HG03565 (cell line): ENCODE results near the gene SHQ1.

Experiments used
- ATAC-seq: cut with Tn5 transposase; IDR thresholded peaks from one replicate; pipeline ENCODE4 v1.9.1; 2021; ENCODE audit warnings: mild to moderate bottlenecking, moderate library complexity; ENCODE audit not compliant: unreplicated experiment

The SHQ1 gene

DNA sequence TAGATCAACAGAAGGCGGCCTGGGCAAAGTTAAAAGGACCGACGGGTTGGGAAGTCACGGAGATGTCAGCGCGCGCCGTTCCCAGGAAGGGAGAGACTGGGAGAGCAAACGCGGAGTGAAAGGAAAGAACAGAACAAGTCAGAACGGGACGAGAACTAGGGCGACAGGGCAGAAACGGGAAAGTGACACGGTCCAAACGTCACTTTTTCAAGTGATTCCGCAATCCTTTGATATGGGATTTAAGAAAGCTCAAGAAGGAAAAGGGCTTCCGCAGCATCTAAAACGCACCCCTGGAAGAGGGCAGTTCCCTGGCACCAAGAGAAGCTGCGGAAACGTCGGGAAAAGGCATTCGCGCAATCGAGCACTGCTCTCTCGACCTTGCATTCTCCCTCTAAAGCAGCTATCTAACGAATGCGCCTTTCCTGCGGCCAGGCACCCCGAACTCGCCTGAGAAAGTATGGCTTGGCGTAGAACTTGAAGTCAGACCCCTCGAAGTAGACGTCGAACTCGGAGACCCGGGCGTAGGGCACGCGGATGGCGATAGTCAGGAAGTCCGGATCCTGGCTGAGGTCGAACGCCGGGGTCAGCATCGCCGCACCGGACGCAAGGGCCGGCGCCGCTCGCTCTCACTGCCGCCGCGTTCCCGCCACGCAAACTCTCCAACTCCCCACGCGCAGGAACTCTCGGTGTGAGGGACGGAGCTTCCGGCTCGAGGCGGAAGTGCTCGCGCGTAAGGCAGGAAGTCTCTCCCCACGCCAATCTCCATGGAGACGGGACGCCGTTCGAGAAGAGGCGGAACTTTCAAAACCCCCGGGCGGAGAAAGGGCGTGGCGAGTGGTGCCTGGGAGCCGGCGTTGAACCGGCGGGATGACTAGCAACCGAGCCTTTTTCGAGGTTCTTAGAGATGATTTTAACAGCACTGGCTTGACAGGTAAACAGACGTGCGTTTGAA lies at the start of gene SHQ1:
Gene SHQ1 (minus strand): TSS at position 695 of the 952 bp plus-strand sequence. CDS start 105 bp downstream, at position 590.
- ATAC-seq: peak; percentile 74

DNA sequence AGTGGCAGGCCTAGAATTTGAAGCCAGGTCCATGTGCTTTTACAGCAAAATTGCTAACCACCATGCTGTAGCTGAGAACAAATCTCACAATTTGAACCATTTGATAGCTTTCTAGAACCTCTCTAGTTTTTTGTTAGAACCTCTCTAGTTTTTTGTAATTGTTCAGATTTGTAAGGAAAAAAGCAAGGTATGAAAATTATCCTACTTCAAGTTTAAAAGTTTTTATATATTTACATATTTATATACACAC lies 49.4 kb upstream of the SHQ1 start:
- no peak for ATAC-seq

DNA sequence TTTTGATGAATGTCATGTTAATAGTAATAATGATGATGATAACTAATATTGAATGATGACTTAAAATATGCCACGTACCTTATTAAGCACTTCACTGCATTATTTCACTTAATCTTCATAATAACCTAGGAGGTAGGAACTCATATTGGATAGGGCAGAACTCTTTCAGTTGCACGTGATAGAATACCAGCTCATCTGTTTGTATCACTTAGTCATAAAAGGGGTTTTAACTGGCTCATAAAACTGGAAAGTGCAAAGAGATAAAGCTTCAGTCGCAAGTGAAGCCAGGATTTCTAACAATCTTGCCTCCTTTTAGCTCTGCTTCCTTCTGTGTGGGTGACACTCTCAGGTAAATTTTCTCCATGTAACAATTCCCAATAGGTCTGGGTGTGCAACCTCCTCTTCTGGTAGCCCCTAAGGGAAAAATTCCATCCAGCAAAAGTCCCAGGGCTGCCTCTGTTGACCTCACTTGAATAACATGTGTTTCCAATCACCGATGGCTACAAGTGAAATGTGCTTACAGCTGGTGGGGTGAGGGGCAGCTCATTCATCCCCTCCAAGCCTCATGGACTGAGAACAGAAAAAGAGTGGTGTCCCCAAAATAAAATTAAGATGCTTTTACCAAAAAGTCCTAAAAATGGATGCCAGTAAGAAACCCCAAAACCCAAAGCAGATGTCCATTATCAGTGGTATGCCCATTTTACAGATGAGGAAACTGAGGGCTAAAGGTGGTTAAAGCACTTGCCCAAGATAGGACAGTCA lies 48.9 kb upstream of the SHQ1 start:
- no peak for ATAC-seq

DNA sequence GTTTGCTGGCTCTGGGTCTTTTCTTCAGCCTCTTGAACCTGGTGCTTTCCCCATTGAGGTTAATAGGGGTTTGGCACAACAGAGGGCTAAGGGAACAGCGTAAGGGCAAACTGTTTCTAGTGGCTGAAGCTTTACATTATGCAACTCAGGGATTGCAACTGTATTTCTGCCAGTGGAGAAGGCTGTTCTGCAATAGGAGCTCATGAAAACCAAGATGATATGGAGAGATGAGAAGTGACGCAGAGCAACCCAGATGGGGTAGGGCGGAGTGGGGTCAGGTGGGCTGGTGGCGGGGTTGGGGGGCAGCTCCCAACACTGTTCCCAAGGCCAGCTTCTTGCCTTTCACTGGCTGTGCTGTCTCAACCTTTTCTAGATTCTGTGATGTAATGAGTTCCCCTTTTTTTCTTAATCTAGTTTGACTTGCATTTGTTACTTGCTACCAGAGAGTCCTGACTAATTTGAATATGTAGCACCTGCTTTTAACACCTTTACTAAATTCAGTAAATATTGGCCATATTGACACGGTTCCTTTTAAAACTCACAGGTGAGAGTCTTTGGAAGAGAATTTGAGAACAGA lies 46.8 kb upstream of the SHQ1 start:
- ATAC-seq: no peak

DNA sequence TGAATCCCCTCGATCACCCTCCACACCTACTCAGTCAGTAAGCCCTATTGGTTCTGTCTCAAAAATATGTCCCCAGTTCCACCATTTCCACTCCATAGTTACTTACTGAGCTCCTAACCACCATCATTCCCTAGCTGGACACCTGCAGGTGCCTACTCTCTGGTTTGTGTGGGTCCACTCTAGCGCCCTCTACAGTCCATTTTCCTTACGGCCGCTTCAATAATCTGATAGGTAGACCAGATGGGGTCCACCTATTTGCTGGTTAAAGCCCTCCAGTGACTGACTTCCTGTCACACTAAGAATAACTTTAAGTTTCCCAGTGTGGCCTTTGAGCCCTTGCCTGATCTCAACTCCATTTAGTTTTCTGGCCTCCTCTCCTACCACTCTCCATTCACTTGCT lies 44.6 kb upstream of the SHQ1 start:
- ATAC-seq: no peak

DNA sequence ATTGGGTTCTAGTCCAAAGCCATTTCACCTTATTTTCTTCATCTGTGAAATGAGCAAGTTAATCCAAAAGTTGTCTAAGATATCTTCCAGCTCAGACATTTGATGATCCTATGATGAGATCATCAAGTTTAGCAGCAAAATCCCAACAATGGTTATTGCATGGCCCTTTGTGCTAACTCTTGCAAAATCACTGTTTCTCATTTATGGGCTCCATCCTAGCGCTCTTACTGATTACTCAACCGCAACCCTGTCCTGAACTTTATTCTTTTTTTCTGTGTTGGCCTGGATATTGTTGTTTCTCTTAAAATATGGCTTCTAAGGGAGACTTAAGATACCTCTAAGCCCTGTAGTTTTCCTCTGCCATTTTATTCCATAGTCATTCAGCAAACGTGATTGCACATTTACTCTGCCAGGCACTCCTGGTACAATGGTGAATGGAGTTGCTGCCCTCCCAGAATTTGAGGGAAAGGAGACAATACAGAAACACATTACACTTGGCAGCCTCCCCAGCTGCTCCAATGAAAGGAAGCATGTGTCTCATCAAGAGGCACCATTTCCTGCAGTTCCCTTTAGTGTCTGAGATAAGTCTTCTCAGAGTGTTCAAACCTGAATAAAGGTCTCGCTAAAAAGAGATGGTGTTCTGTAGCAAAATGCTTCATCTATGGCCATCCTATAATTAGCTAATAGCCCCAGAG lies 44.0 kb upstream of the SHQ1 start:
- no peak for ATAC-seq

DNA sequence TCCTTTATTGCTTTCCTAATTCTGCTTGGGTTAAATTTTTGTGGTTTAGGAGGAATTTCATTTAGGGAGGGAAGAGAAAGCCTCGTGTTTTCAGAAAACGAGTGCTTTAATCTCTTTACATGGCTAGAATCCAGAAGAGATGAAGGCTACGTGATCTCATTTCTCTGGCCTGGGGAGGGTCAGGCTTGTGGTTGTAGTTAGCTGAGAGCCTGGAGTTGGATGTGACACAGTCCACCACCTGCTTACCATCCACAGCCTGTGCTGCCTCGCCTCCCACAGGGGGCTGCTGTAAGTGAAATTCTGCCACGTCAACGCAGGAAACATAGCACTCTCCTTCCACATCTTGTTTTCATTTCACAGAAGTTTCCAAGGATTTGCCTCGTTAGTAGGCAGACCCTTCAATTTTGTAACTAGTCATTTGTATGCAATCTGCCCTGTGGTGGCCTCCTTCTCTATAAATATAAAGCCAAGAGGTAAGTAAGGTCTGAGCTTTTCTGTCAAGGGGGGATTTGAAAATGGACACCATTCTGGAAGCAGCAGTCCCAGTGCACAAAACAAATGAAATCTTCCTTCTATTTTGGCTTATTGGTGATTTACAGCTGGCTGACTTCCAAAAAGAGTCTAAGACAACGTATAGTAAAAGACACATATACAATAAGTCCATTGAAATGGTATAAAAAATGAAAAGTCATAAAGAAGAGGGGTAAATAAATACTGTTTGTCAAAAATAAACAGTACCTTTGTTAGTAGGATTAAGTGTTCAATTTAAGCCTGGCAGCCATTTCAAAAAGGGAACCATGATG lies 43.0 kb upstream of the SHQ1 start:
- ATAC-seq: no peak

DNA sequence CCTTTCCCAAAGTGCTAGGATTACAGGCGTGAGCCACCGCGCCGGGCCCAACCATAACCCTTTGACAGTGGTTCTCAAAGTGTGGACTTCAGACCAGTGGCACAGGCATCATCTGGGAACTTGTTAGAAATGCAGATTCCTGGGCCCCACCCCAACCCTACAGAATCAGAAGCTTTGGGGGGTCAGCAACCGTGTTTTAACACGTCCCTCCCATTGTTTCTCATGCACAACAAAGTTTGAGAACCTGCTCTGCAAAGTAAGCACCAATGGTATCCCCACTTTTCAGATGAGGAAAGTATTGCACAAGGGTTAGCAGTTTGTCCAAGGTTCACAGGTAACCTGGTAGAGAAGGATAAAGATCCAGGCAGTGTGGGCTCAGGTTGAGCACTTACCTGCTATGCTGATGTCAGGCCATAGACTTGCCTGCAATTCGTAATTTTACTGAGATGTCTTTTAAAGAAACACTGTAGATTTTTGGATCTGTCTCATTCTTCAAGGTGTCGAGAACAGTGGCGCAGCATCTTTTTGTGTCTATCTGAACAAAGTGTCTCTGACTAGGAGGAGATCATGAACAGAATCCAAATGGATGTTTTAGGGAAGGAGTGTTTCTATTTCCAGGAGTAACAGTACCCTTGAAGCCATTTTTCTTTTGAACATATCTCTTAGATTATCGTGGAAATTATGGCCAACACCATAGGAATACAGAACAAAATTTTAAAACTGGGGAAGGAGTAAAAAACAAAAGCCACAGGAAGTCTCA lies 42.1 kb upstream of the SHQ1 start:
- ATAC-seq: no peak

DNA sequence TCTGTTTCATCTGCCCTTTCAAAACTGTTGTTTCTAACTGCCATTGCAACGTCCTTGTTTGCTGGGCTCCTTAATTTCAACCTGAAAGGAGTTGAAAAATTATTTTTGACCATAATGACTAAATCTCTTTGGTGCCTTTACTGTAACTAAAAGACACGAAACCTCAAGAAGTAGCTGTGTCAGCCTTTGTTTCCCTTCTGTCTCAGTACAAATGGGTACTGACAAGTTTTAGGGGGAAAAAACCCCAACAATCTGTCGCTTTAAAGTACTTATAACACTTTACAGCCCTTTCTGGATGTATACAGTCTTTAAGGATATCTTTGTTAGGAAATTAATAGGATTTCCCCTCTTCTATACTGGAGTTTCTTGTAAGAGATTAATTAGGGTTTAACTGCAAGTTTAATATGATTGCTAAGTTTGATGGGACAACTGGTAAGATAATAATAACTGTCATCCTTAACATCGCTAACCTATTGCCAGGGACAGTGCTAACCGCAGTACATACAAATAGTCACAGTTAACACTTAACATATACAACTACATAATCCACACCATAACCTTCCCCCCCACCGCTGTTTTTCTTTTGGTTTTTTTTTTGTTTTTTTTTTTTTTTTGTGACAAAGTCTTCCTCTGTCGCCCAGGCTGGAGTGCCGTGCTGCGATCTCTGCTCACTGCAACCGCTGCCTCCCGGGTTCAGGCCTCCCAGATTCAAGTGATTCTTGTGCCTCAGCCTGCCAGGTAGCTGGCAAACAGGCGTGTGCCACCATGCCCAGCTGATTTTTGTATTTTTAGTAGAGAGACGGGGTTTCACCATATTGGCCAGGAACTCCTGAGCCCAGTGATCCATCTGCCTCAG lies 41.3 kb upstream of the SHQ1 start:
- no peak for ATAC-seq

DNA sequence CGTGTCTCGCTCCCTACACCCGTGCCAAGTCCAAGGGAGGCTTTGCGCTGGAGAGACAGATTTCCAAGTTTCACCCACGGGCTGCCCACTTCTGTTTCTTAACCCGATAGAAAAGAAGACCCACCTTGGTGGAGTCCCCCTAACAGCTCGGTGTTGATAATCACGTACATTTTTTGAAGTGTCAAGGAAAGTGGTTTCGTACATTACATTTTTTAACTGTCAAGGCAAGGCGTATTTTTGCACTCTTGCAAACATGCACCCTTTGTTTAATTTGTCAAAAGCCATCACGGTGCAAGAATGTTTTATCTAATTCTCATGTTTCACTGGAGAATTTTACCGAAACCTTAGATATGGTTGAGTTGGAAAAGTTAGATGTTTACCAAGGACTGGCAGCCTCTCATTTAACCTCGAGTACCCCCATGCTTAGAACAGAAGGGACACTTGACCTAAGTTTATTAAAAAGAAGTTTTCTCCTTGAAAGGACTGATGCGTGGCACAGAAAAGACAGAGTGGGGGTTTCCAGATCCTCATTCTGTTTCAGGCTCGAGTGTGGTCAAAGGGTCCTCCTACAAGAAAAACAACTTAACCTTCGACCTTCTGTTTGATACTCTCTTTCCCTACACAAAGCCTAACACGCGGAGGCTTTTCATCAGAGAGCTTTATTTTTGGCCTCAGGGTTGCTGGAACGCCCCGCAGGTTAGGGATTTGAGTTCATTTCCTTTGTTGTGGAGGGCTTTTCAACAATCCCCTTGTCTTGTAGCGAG lies 40.5 kb upstream of the SHQ1 start:
- no peak for ATAC-seq

DNA sequence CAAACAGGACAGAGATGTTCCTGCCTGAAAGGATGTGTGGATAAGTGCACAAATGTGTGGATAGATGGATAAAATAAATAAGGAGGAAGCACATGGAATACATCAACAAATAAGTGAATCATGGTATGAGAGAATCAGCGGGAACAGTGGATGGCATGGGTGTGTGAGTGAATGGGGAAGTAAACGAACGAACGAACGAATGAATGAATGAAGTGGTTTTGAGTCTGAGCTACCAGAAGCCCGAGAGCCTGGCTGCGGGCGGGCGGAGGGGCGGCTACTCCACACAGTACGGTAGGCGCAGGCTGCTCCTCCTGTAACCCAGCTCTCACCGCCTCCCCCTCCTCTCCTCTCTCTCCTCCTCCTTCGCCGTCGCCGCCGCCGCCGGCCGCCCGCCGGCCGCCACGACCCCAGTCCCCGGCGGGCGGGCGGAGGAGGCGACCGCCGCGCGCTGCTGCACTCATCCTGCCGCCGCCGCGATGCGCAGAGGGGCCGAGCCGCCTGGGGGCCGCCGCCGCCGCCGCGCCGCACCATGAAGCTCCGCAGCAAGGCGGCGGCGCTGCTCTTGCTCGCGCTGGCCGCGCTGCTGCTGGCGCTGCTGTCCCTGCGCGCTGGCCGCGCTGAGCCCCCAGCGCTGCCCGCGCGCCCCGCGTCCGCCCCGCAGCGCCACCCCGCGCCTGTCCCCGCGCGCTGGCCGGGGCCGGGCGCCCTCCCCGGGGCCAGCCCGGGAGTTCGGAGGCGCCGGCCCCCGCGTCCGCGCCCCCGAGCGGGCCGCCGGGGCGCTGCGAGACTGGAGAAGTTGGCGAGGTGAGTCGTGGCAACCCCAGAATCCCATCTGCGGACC lies 39.7 kb upstream of the SHQ1 start, which contains the start of gene GXYLT2:
Gene GXYLT2 (plus strand): TSS at position 342 of the 841 bp plus-strand sequence. CDS start 188 bp downstream, at position 530.
- ATAC-seq: peak; percentile 67

DNA sequence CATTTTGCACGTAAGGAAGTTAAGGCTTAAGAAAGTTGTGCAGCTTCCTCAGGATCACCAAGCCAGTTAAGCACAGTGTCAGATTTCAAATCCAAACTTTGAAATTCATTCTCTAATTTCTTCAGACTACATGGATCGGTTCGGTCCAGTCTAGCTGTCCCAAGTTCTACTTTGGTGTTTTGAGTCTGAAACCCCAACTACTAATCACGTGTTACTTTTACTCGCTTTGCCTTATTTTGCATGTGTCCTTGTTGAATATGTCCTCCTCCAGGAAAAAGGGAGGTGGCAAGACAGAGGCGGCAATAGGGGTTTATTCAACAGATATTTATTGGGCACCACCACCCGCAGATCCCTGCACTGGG lies 39.1 kb upstream of the SHQ1 start:
- ATAC-seq: no peak

DNA sequence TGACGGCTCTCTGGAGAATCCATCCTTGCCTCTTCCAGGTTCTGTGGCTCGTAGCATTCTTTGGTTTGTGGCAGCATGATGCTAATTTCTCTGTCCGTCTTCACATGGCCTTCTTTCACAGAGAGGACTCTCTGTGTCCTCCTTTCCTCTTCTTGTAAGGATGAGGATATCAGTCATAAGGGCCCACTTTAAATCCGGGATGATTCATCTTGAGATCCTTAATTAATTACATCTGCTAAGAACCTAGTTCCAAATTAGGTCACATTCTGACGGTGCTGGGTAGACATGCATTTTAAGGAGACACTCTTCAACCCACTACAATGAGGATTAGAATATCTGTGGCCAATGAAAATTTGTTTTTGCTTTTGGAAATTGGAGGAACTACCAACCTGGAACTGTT lies 23.9 kb upstream of the SHQ1 start:
- ATAC-seq: no peak

DNA sequence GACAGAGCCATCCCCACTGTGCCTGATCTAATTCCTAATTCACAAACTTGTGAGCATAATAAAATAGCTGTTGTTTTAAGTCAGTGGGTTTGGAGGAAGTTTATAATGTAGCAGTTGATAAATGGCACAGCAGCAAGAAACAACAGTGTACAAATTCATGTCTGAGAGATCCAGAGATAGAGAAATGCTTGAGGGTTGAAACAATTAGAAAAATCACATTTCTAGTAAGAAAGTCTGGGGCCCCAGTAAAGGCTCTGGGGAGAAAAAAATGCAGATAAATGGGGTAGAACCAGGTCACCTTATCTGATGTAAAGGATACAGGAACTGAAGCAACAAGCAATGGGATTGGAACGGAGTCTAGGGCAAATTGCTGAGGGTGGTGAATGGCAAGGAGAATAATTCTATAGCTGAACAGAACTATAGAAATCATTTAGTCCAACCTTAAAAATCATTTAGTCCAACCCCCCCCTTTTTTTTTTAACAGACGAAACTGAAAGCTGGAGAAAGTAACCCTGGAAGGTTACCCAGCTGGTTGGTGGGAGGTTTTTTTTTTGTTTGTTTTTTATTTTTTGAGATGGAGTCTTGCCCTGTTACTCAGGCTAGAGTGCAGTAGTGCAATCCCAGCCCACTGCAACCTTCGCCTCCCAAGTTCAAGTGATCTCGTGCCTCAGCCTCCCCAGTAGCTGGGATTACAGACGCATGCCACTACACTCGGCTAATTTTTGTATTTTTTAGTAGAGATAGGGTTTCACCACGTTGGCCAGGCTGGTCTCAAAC lies 14.3 kb upstream of the SHQ1 start:
- ATAC-seq: no peak

DNA sequence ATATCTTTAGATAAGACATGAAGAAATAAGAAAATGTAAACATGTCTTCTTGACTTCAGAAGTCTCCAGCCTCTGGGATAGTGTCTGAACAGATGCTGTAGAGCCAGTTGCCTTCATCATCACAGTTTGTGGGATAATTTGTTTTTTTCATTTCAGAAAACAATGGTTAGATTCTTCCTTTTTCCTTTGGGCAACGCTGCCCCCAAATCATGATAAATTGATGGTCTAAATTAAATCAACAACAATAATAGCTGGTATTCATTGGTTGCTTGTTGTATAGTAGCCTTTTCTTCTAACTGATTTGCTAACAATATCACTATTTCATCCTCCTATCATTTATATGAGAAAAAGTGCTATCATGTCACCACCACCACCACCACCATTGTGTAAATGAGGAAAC lies 12.6 kb upstream of the SHQ1 start:
- no peak for ATAC-seq

DNA sequence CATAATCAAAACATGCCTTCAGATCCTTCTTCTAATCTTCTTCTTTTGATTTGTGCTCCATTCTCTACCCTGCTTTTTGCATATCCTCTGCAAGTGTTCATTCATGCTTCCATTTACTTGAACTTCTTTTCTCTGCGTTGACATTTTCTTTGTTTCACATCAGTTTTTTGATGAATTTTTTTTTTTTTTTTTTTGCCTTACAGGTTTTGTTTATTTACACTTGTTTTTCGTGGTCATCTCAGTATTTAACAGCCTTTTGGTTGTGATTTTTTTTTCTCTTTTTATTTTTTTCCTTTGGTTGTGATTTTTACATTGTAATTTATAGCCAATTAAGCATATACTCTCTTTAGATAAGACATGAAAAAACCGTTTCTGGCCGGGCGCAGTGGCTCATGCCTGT lies 11.8 kb upstream of the SHQ1 start:
- ATAC-seq: no peak
